GM21381 (cell line): Measurements from ENCODE around the gene TPPP3.

ENCODE experiments used
- ATAC-seq: cut with Tn5 transposase; IDR thresholded peaks from one replicate; pipeline ENCODE4 v1.9.1; 2021; ENCODE audit warnings: mild to moderate bottlenecking, moderate library complexity; ENCODE audit not compliant: unreplicated experiment

Gene TPPP3

DNA sequence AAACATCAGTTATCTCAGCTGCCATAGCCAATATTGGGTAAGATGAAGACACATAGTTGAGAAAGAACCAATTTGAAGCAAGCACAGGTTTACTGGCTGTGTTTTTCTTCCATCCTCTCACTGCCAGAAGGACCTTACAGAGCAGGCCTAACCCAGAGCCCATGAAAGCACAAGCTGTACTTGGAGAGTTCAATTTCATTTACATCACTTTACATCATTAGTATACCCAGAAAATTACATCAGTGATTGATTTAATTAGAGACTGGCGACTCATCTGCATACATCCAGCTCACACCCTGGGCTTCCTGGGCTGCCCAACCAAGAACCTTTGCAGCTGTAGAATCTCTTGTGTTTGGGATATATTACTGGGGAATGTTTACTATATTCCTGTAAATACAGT, 43.0 kb downstream of the TPPP3 start:
- ATAC-seq: no peak

DNA sequence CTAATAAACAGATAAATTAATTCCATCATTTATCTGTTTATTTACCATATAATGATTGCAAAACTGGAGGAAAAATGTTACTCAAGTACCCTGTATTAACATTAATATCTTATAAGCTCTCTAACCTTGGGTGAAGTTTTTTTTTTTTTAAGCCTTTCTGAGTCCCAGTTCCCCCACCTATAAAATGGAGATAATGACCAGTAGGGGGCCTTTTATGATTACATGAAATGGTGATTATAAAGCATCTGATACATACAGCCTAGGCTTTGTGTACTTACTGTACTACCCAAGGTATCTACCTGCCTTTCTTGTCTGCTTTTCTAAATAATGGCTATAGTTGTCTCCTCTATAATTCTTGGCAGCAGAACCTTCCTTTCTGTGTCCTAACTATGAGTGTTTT, 44.1 kb downstream of the TPPP3 start:
- ATAC-seq: no peak

DNA sequence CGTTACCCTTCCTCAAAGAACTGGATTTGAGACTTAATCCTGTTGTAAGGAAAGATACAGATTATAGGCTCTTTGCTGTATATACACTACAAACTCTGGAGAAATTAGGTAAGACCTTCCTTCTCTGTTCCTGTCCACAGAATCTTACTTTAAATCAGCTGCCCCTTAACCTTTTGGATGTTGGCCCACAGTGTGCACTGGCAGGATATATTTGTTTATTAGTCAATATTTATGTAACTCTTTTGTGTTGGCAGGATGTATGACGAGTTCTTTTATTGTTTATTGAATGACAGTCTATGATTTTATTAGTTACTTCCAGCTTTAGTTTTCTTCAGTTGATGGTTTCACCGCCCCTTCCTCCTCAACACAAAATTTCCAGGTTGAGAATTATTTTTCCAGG, 47.0 kb downstream of the TPPP3 start:
- no peak for ATAC-seq

DNA sequence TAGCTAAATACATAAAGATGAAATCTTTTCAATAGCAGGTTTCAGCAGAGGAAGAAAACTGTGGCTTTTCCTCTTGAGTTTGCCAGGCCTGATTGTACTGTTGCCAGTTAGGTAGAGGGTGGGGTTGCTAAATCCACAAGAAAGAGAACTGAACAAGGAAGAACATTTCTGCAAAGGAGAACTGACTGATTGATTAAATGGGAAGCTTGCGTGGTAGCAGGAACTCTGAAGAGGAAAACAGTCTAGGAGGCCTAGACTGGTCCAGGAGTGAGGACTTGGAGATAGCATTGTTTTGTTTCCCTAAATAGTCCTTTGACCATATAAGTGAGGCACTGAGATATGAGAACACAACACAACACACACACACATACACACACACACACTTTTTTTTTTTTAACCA, 47.9 kb downstream of the TPPP3 start:
- no peak for ATAC-seq

DNA sequence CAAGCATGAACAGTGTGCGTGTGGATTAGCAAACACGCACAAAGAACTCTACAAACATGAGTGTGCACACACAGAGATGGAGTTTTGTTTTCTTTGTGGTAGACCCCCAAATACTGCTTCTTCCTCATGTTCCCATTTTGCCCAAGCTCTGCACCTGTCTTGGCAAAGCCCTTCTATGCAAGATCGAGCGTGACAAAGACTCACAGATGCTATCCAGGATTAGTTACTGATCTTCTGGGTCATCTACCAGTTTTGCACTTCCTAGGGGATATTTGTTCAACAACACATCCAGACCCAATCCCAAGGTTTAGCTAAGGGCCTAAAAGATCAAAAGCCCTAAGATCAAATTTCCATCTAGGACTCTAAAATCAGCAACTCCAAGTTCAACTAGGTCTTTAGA, 50.7 kb downstream of the TPPP3 start:
- ATAC-seq: no peak

DNA sequence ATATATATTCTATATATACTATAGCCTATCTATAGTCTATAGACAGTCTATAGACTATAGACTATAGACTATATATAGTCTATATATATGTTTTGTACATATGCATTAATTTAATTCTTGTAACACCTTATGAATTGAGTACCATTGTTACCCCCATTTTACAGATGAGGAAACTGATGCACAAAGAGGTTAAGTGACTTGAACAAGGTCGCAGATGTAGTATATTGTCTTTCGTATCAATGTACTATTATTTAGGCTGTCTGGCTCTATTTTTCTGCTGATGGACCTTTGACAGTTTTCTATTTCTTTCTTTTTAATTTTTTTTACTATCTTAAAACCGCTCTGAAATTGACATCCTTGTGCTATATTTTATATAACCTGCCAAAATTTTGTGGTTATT, 52.0 kb downstream of the TPPP3 start:
- ATAC-seq: no peak
